Smooth muscle cell of the brain vasculature (primary cell): ENCODE results near the gene PLXNA4.

Source experiments
- DNase-seq: peaks from one replicate; pipeline ENCODE4 v3.0.0-alpha.2; 2012; ENCODE audit warnings: low read depth, low spot score

Gene PLXNA4

DNA sequence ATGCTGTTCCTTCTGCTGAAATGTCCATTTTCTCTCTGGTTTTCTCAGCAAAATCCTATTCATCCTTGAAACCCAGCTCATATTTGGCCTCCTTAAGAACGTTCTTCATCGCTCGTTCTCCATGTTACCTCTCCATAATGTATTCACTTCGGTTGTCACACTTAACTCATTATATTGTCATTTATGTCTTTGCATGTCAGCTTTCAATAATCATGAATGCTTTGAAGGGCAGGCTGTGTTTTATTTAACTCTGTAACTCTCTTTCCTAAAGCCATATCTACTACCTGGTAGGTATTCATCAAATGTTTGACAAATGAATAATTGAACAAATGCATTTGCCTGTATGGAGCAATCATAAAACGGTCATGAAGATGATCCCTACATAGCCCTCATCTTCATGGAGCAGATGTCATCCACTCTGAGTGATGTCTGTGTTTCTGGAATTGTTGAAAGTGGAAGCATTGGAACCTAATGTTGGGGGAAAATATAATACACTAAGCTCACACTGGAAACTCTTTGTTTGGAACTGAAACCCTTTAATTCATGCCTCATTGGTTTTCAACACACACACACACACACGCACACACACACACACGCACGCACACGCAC is 303.4 kb downstream of the PLXNA4 start:
- no peak for DNase-seq

DNA sequence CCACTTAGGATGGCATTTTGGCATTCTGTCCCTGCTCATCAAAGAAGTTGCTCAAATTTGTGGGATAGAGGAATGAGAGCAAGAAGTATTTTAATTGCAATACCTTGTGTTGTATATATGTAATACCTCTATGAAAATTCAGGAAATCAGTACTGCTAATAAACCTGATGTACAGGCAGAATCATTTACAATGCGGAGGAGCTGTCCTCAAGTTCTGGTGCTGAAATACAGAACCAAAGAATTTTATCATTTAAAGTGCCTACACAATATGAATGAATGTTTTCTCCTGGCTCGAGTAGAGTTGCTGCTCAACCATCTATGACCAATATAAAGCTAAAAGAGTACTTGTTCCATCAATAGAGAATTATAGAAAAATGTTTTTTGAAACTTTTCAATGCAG is 305.8 kb downstream of the PLXNA4 start:
- DNase-seq, result no peak

DNA sequence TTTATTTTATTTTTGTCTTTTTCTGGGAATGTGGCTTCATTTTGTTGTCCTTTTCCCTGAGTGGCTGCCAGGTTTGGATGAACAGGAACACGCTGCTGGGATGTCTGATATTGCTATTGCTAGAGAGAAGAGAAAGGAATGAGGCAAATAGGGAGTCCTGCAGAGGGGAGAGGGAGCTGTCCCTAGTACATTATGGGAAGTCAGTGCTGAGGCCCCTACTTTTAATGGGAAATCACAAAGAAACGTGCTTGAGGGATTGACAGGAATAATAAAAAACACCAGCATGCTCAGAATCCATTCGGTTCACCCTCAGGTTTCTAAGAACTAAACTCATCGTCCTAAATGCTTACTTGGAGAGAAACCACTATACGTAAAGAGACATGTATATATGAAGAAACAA is 306.6 kb downstream of the PLXNA4 start:
- no peak for DNase-seq

DNA sequence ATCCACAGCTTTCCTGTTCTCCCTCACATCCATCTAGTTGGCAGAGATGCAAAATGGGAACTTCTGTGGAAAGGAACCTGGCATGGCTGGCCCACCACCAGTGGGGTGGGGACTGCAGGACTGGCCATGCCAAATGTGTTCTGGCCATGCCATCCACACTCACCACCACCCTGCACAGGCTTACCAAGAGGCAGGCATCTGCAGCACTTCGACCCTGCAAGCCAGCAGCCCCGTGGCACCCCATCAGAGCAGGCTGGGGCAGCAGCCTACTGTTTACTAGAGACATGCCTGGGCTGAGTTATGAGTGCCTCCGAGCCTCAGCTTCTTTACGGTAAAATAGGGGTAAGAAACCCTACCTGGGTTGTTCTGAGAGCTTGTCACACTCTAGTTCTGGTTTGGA is 313.1 kb downstream of the PLXNA4 start:
- no peak for DNase-seq

DNA sequence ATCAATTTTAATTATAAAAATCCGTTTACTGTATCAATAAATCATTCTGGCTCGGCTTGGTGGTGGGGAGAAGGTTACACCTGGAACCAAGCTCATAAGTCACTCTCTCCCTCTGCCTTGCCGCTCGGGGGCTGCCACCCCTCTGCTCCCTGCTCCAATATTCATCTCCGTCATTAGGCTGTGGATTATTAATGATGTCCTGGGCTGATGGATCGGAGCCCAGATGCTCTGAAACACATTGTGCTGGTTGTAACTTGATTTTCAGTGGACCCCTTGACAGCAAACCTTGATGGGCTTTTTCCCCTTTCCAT is 314.2 kb downstream of the PLXNA4 start:
- no peak for DNase-seq

DNA sequence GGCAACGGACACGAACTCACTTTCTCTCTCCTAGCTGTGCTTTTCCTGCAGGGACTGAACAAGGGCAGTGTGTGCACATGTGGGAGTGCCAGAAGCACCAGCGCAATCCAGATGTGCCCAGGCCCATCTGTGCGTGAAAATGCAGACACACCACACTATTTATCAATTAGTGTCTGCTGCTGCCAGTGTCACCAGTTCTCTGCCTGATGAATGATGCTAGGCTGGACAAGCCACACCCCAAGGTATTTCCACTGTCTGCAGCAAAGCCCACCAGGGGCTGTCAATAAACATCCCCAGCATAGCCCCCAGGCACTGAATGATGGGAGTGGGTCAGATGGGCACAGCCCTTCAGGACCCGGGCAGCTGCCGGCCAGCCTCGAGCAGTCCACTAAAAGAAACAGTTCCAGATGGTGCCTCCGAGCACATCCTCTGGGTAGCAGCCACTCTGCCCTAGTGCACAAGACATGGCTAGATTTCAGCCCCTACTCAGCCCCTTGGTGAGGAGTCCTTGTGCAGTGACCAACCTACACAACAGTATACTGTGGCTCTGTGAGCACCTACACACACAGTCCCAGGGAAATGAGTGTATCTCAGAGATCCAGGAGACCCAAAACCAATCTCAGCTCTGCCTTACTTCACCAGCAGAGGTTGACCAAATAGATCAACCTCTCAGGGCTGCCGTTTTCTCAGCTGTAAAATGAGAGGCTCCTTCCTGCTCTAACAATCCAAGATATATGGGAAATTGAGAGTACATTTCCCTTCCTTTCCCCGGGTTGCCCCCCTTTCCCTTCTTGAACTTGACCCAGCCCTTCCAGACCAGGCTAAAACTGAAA is 314.7 kb downstream of the PLXNA4 start:
- no peak for DNase-seq

DNA sequence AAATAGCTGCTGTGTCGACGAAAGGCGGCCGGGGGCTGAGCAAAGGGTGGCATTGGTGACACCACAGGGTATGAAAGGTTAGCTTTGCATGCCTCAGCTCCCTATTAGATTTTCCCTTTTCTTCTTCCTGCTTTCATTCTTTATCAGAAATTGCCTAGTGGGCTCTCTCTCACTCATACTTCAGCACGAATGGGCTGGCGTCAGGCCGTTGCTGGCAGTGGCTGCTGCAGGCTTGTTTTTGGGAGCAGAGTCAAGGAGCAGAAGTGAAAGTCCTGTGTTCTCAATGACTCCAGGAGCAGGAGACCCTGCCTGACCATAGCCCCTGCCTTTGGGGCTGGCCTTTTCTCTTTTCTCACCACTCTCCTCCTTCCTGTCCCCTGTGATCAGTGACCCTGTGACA is 318.0 kb downstream of the PLXNA4 start:
- no peak for DNase-seq

DNA sequence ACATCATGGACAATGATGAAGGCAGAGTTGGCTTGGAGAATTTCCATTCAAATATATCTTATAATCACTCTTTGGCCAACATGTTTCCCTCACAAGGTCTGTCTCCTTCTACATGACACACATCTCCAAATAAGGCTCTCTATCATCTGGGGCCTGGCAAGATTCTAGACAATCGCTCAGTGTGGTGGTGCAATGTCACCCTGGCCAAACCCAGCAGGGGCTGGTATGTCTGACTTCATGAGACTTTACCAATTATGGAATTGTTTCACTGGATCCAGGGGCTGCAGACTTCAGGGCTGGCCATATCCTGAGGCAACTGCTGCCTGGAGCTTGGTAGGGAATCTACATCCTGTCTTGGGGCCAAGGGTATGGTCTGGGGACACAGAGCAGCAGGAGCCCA is 319.0 kb downstream of the PLXNA4 start:
- DNase-seq, result no peak

DNA sequence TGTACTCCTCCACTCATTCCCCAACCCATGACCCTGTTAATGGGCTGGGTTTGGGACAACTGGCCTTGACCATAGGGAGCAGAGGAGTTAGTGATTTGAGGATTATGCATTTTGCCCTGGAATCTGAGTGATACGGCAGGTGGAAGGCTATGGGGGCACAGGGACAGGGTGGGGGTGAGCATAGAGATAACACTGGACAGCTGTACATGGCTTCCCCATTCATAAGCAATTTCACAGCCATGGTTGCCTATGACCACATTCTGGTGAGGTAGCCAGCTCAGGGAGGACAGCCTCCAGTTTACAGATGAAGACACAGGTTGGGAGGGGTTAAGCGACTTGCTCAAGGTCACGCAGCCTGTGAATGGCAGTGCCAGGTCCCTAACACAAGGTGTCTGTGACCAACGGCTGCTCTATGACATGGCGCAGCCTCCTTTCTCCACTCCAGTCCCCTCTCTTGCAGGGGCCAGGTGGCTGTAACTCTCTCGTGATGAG is 319.5 kb downstream of the PLXNA4 start:
- no peak for DNase-seq

DNA sequence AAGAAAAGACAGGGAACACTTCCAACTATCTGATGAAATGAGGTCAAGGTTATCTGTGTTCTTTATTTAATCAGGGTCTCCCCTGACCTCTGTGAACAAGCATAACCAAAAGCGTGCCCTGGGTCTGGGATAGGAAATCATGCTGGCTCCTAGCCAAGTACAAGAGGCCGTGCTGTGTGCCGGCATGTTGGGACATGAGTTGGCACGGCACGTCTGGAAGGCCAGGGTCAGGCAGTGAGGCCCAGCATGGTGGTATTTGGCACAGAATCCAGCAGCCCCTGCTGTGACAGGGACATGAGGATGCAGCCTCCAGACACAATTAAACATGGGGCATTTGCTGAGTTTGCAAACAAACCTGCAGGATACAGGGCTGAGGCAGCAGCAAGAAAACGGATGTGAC is 320.4 kb downstream of the PLXNA4 start:
- no peak for DNase-seq

DNA sequence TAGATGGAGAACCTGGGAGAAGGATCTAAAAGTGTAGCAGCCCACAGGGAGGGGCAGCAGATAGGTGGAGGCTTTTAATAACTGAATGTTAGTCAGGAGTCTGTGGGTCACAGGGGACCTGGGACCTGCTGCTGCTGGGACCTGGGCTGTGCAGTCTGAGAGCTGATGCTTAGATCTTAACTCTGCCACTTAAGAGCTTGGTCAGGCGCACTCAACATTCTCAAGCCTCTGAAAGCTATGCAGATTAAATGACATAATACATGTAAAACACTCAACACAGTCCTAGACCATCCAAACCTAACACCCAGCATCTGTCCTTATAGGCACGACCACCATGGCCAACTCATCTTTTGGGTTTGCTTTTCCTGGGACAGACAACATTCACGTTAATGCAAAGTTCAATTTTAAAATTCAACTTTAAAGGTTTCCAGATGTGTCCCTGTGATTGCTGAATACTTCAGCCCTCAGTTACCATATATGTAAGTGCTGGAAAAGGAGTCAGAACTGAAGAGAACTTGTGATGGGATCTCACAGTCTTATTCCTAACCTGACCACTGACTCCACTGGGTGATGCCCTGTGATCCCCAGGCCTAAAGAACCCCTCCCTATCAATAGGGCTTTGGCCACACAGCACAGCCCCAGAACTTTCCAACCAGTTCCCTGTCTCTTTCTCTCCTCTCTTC is 321.0 kb downstream of the PLXNA4 start:
- no peak for DNase-seq

DNA sequence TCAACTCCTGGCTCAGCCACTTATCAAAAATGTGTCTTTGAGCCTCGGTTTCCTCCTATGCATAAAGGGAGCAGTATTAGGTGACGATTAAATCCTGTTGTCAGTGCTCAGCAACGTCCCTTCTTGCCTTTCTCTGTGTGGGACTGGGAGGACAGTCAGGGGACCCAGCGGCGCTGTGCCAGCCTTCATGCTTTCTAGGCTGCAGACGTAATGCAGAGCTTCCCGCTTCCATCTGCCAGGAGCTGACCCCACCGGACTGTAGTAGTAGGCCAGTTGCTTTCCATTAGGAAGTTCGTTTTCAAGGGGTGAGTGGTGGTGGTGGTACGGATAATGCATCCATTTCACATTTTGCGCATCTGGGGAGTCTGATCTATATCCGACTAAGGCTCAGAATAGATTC is 321.8 kb downstream of the PLXNA4 start:
- no peak for DNase-seq

DNA sequence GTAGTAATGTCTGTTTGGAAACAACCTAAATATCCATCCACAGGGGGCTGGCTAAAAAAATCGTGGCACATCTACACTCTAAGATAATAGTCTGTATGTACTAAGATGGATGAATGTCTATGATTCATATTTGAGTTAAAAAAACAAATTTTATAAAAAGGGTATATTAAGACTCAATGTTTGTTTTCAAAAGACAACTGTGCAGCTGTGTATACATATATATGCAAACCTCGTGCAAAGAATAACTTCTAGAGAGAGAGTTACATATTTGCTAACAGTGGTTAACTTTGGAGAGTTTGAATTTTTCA is 323.5 kb downstream of the PLXNA4 start:
- no peak for DNase-seq

DNA sequence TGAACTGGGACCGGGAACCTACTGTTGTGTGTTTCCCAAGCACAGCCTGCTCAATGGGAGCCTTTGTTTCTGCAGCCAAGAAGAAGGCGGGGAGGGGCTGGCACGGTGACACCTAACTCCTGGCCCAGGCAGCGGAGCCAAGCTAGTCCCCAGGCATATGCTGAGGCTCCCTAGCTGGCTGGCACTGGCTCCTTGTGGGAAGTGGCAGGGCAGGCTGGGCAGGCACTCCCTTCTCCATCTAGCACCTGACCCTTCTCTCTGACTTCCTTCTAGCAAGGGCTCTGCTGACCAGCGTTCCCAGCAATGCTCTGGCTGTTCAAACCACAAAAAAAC is 325.0 kb downstream of the PLXNA4 start:
- DNase-seq, result no peak

DNA sequence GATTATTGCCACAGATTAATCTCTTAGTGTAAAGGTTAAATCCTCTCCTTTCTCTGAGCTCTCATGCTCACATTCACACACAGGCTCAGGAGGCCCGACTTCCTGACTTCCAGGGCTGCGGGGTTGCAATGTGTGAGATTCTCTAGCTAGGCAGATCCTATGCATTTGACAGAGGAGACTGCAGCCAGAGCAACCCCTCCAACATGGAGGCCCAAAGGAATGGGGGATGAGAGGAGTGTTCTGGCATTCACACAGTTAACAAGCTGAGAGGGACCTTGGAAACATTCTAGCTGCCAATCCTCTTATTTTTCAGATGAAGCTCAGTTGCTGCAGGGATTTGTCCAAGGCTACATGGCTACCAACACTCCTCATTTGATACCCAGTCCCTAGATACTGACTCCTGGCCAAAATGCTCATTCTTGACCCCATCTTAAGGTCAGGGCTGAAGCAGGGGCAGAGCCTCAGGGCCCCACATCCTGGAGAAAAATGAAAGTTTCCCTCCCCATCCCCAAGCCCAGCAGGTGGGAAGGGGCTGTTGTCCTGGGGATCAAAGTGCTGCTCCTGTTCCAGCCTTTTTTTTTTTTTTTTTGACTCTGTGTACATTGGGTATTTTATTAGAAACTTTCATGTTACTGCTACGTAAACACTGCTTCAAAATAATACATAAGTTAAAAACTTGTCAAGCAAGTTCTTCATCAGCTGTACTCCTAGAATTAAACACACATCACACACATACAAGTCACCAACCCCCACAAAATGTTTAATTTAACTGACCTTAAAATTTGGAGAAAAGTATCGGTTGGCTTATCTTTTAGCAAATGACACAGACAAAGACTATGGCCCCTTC is 325.6 kb downstream of the PLXNA4 start:
- DNase-seq, result no peak

DNA sequence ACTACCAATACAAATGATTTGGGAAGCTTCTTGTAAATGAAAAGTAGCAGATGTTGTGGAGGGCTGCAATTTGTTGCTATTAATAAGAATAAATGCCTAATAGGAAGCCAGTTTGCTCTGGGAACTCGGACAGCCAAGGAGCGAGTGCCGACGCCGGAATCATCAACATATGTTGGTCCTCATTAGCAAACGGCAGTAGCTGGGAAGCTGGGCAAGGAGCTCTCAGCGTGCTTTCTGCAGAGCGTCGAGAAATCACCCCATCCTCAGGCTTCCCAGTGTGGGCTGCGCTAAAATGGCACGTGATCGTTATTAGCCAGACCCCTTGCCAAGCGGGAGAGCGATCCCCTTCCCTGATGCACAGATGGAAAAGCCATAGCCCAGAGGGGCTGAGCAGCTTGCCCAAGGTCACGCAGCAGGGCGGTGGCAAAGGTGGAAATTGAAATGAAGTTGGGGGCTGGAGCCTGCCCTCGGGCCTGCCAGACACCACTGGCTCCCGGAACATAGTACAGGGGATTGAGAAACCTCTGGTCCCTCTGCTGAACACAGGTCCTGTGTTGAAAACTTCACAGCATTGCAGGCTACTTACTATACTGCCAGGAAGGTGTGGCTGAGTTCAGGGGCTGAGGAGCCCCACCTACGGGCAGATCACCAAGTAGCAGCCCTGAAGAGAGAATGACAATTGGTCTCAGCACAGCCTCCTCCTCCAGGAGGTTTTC is 326.9 kb downstream of the PLXNA4 start:
- DNase-seq, result no peak

DNA sequence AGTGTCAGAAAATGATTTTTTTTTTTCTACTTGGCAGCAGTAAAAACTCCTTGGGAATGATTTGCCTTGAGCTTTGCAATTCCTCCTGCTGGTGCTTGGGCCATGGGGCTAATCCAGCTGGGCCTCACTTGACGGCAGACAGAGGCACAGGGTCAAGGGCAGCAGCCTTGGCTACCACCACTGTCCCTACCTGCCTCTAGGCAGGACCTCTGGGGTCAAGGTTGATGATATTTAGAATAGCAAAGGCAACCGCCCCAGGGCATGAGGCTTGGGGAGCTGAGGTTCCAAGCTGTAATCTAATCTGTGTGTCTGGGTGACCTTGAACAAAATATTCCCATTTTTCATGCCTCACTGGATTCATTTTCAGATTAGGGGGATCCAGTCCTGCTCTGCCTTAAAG is 327.4 kb downstream of the PLXNA4 start:
- DNase-seq, result no peak

DNA sequence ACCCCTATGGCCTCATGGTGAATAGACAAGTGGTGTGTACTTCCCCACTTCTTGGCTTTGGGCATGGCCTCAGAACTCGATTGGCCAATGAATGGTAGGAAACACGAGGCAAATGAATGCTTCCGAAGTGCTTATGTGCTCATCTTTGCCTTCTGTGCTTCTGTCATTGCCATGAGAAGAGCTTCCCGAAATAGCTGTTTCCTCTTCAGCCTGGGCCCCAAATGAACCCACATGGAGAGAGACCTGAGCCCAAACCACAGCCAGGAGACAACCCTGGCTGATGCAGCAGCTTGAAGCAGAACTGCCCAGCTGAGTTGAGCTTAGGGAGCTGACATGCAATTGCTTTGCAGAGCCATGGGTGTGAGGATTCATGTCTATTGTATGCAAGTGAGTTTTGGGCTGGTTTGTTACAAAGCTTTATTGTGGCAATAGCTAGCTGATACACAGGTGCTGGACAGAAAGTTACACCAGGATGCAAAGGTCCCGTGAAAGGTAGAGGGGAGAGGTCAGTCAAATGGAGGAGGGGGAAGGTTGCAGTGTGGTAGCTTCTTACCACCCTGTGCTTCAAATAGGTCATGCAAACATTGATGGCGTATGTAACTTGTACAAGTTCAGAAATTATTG is 328.2 kb downstream of the PLXNA4 start:
- DNase-seq, result no peak

DNA sequence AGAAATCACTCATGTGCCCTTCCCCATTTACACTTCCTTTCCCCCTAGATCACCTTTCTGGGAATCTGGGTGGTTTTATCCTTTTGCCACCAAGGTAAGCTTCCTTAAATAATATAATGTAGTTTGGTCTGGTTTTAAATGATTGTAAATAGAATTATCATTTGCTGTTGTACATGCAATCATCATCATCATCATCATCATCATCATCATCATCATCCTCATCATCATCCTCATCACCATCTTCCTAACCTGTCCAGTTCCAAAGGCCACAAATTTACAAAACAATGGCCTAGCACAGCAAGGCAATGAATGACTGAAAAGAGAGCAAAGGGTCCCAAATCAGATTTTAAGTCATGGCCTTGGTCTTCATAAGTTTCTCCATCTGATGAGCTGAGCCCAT is 329.7 kb downstream of the PLXNA4 start:
- DNase-seq, result no peak

DNA sequence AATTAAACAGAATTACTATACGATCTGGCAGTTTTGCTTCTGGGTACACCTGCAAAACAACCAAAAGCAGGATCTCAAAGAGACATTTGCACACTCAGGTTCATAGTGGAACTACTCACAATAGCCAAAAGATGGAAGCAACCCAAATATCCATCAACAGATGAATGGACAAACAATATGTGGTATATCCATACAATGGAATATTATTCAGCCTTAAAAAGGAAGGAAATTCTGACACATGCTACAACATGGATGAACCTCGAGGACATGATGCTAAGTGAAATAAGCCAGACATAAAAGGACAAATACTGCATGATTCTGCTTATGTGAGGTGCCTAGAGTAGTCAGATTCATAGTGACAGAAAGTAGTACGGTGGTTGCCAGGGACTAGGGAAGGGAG is 330.7 kb downstream of the PLXNA4 start:
- no peak for DNase-seq

DNA sequence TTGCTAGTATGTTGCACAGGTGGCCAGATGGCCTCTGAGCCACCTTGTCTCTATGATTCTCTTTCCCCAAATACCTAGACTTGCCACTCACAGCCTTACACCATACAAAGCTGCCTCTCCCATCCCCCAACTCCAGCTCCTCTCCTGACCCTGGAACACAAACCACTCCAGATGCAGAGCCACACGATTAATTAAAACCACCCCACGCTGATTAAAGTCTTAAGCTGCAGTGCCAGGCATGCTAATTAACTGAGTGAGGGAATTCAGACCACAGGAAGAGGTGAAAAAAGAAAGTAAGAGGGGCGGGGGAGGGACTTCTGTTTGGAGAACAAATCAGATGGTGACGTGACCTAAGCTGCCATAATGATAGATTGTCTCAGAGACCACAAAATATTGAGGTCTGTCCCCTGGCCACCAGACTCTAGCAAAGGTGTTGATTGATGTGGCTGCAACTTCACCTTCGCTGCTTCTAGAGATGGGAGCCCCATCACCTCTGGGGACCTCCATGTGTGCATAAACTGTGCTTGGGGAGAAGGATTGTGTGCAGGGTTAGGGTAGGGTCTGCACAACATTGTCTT is 331.3 kb downstream of the PLXNA4 start:
- no peak for DNase-seq
